ENCODE data around the gene MAPK6. TPM values are rescaled to one million over a fixed set of nuclear protein-coding genes. Genes with fewer than 3 reads are reported as not detected.

MAPK6 gene
- 10 to 100 TPM; 50.0 to 87.1 (median 69.2) TPM for total RNA-seq

GRCh38 chr15:52018693-52019393 lies at the start of gene MAPK6:
Gene MAPK6 (plus strand): TSS chr15:52019219. CDS start chr15:52046461, 27,242 bp downstream.
- Histone ChIP-seq H3K4me3 (peak within 1 kb of the TSS; percentile 62), H3K36me3 (no peaks in the 10 kb centered on the region), H3K27me3 (no peaks in the 10 kb centered on the region), H3K9me3 (no peaks in the 10 kb centered on the region), H3K27ac (peak within 1 kb of the TSS; percentile 96), H3K4me1 (peaks cover 32% of the 10 kb centered on the region)
- WGBS, result 17% methylated on average over 17 of the region's 59 CpGs
- peak; percentile 95 for DNase-seq (ENCODE audit: low spot score in 2 of 2)
- TF ChIP-seq POLR2AphosphoS5 (IDR thresholded peaks at IDR 0.05) (peak; percentile 46 to 94 (median 68)), POLR2A (IDR thresholded peaks at IDR 0.05) (peak in 1 of 2 donors; percentile 95), EP300 (IDR thresholded peaks at IDR 0.05) (no peak)

DNA sequence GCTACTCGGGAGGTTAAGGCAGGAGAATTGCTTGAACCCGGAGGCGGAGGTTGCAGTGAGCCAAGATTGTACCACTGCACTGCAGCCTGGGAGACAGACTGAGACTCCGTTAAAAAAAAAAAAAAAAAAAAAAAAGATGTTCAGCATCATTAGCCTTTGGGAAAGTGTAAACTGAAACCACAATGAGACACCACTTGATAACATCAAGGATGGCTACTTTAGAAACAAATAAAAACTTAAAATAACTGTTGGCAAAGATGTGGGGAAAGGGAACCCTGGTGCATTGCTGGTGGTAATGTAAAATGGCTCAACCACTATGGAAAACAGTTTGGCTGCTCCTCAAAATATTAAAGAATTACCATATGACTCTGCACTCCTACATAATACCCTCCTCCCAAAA lies 49.3 kb upstream of the MAPK6 start:
- Histone ChIP-seq H3K27ac (no peak overlapping the region), H3K36me3 (peaks cover 3% of the 10 kb centered on the region), H3K4me1 (peaks cover 21% of the 10 kb centered on the region), H3K9me3 (peaks cover 3% of the 10 kb centered on the region), H3K27me3 (no peaks in the 10 kb centered on the region), H3K4me3 (no peak overlapping the region)
- WGBS, result 54% methylated on average over 4 of the region's 4 CpGs
- no peak for DNase-seq (ENCODE audit: low spot score in 2 of 2)
- TF ChIP-seq, protein P1, sequence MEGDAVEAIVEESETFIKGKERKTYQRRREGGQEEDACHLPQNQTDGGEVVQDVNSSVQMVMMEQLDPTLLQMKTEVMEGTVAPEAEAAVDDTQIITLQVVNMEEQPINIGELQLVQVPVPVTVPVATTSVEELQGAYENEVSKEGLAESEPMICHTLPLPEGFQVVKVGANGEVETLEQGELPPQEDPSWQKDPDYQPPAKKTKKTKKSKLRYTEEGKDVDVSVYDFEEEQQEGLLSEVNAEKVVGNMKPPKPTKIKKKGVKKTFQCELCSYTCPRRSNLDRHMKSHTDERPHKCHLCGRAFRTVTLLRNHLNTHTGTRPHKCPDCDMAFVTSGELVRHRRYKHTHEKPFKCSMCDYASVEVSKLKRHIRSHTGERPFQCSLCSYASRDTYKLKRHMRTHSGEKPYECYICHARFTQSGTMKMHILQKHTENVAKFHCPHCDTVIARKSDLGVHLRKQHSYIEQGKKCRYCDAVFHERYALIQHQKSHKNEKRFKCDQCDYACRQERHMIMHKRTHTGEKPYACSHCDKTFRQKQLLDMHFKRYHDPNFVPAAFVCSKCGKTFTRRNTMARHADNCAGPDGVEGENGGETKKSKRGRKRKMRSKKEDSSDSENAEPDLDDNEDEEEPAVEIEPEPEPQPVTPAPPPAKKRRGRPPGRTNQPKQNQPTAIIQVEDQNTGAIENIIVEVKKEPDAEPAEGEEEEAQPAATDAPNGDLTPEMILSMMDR (IDR thresholded peaks at IDR 0.05), result no peak
- TF ChIP-seq EP300 (IDR thresholded peaks at IDR 0.05), result no peak
- no peak for TF ChIP-seq POLR2AphosphoS5 (IDR thresholded peaks at IDR 0.05)
- no peak for TF ChIP-seq POLR2A (IDR thresholded peaks at IDR 0.05)

DNA sequence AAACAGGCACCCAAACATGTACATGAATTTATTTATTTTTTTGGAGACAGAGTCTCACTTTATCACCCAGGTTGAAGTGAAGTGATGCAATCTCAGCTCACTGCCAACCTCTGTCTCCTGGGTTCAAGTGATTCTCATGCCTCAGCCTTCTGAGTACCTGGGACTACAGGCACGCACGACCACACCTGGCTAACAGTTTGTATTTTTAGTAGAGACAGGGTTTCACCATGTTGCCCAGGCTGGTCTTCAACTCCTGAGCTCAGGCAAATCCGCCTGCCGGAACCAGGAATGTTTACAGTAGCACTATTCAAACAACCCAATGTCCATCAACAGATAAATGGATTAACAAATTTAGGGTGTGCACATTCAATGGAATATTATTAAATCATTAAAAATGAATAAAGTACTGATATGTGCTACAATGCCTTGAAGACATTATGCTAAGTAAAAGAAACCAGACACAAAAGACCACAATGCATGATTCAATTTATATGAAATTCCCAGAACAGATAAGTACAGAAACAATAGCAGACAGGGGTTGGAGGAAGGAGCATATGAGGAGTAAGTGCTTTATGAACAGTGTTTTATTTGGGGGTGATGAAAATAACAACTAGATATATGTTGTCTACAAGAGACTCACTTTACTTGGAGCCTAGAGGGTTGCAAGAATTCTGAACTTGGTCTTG lies 48.7 kb upstream of the MAPK6 start:
- 57% methylated on average over 4 of the region's 4 CpGs for WGBS
- DNase-seq (ENCODE audit: low spot score in 2 of 2), result no peak
- Histone ChIP-seq H3K27me3 (no peaks in the 10 kb centered on the region), H3K9me3 (peaks cover 3% of the 10 kb centered on the region), H3K27ac (no peak overlapping the region), H3K36me3 (peaks cover under 1% of the 10 kb centered on the region), H3K4me1 (peaks cover 21% of the 10 kb centered on the region), H3K4me3 (peak overlapping the region; percentile 82)
- TF ChIP-seq EP300 (IDR thresholded peaks at IDR 0.05), result no peak
- no peak for TF ChIP-seq POLR2A (IDR thresholded peaks at IDR 0.05)
- TF ChIP-seq, protein P1 (IDR thresholded peaks at IDR 0.05), result no peak
- no peak for TF ChIP-seq POLR2AphosphoS5 (IDR thresholded peaks at IDR 0.05)

- peak overlapping the region; percentile 92 for H3K27ac ChIP-seq
- peaks cover 3% of the 10 kb centered on the region for H3K9me3 ChIP-seq
- no peak for DNase-seq (ENCODE audit: low spot score in 2 of 2)
- H3K36me3 ChIP-seq, result no peaks in the 10 kb centered on the region
- peak overlapping the region; percentile 82 for H3K4me3 ChIP-seq
- TF ChIP-seq POLR2AphosphoS5 (IDR thresholded peaks at IDR 0.05) (no peak), EP300 (IDR thresholded peaks at IDR 0.05) (no peak), POLR2A (IDR thresholded peaks at IDR 0.05) (no peak)
- TF ChIP-seq, protein P1 (IDR thresholded peaks at IDR 0.05), result no peak
- H3K27me3 ChIP-seq, result no peaks in the 10 kb centered on the region
- 0% methylated on average over 7 of the region's 7 CpGs for WGBS
- H3K4me1 ChIP-seq, result peaks cover 21% of the 10 kb centered on the region
Observed at GRCh38 chr15:51971032-51971374, 48.0 kb upstream of the MAPK6 start.

DNA sequence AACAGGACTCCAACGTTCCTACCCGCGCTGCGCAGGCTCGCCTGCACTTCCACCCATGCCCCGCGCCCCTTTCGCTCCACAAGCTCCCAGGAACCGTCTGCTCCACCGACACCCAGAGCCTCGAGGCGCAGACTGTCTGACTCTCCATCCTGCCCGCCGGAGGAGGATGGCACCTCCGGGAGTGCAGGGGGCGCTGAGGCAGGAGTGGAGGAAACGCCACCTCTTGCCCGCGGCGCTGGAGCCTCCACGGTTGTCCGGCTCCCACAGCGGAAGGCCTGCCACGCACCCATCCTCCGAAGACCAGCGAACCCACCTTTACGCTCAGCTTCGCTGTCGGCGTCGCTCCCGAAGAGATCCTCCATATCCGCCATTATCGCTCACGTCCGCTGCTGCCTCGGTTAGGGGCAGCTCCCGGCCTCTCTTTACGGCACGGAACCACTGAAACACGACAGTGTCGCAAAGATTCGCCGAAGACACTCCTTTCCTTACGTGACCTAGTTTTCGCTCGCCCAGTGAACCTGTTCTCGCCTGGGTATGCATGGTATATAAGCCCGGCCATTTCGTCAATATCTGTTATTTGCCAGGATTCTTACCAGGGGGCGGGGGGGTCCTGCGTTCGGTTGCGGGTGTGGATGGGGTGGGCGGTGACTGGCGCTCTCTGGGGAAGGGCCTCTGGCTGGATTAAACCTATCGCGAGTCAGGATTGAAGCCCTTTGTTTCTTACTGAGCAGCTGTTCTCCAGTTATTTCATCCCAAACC lies 47.5 kb upstream of the MAPK6 start, which contains the start of gene LEO1:
TSS of gene LEO1 (minus strand) at position 404 of the 759 bp plus-strand sequence. CDS start at position 371, 33 bp downstream.
- peak within 1 kb of the TSS; percentile 82 for H3K4me3 ChIP-seq
- H3K9me3 ChIP-seq, result peaks cover 3% of the 10 kb centered on the region
- 1% methylated on average over 19 of the region's 58 CpGs for WGBS
- TF ChIP-seq, protein P1 (IDR thresholded peaks at IDR 0.05), result peak in 1 of 2 donors; percentile 27
- TF ChIP-seq POLR2AphosphoS5 (IDR thresholded peaks at IDR 0.05), result peak in 2 of 3 donors; percentile 41 to 66
- peak in 1 of 2 donors; percentile 43 for TF ChIP-seq POLR2A (IDR thresholded peaks at IDR 0.05)
- TF ChIP-seq EP300 (IDR thresholded peaks at IDR 0.05), result no peak
- H3K4me1 ChIP-seq, result peaks cover 21% of the 10 kb centered on the region
- H3K27me3 ChIP-seq, result no peaks in the 10 kb centered on the region
- H3K27ac ChIP-seq, result peak within 1 kb of the TSS; percentile 92
- no peaks in the 10 kb centered on the region for H3K36me3 ChIP-seq
- DNase-seq (ENCODE audit: low spot score in 2 of 2), result peak; percentile 90 to 91
